Activated B cell treated with CpG ODN at 0.5 μM for 24 hours (primary cell): ENCODE data around the gene QSOX2. TPM values are rescaled to one million over a fixed set of nuclear protein-coding genes. Genes with fewer than 3 reads are reported as not detected.

Experiments
- ATAC-seq: fragments of 200-7000 bp; cut with Tn5 transposase; one replicate; pipeline ENCODE4 v1.10.0; 2021; ENCODE audit warnings: low read depth, mild to moderate bottlenecking, moderate library complexity
- CTCF ChIA-PET: fragments of 350-600 bp; sonication (Branson Sonifier 250); formaldehyde crosslinking; loops from one replicate; lab custom pipeline; 2021; ENCODE audit warnings: antibody characterized with exemption; lab: Charles Lee
- POLR2A ChIA-PET: fragments of 350-600 bp; sonication (Branson Sonifier 250); formaldehyde crosslinking; loops from one replicate; lab custom pipeline; 2021; ENCODE audit warnings: antibody characterized with exemption; lab: Charles Lee
- DNase-seq: peaks from one replicate; pipeline ENCODE4 v3.0.0; 2022
- H3K27ac Mint-ChIP-seq: one replicate; pipeline ENCODE4 v1.8.0; 2020; ENCODE audit warnings: mixed read lengths
- H3K27me3 Mint-ChIP-seq: one replicate; pipeline ENCODE4 v1.8.0; 2021; ENCODE audit warnings: mixed read lengths
- H3K36me3 Mint-ChIP-seq: one replicate; pipeline ENCODE4 v1.8.0; 2021; ENCODE audit warnings: low read depth, mixed read lengths
- H3K4me1 Mint-ChIP-seq: one replicate; pipeline ENCODE4 v1.8.0; 2021; ENCODE audit warnings: mixed read lengths
- H3K4me3 Mint-ChIP-seq: one replicate; pipeline ENCODE4 v1.8.0; 2020; ENCODE audit warnings: mild to moderate bottlenecking, mixed read lengths
- H3K9me3 Mint-ChIP-seq: one replicate; pipeline ENCODE4 v1.8.0; 2020; ENCODE audit warnings: mixed read lengths
- intact Hi-C: fragments of 100-400 bp; cut with micrococcal nuclease; formaldehyde crosslinking; loops from one replicate; pipeline ENCODE4 v1.15.1; 2024
- total RNA-seq: library from RNA; stranded (reverse); gene quantifications from 2 replicates; pipeline ENCODE4 v1.2.3, GENCODE V29; 2022
- TF ChIP-seq, protein P1 (sequence below): fragments of 200-600 bp; IDR thresholded peaks from one replicate; pipeline ENCODE4 v1.8.0; 2022; ENCODE audit warnings: antibody characterized with exemption, mild to moderate bottlenecking

Gene QSOX2
- total RNA-seq, 1 donor from 2014 or later: 49.1 TPM

DNA sequence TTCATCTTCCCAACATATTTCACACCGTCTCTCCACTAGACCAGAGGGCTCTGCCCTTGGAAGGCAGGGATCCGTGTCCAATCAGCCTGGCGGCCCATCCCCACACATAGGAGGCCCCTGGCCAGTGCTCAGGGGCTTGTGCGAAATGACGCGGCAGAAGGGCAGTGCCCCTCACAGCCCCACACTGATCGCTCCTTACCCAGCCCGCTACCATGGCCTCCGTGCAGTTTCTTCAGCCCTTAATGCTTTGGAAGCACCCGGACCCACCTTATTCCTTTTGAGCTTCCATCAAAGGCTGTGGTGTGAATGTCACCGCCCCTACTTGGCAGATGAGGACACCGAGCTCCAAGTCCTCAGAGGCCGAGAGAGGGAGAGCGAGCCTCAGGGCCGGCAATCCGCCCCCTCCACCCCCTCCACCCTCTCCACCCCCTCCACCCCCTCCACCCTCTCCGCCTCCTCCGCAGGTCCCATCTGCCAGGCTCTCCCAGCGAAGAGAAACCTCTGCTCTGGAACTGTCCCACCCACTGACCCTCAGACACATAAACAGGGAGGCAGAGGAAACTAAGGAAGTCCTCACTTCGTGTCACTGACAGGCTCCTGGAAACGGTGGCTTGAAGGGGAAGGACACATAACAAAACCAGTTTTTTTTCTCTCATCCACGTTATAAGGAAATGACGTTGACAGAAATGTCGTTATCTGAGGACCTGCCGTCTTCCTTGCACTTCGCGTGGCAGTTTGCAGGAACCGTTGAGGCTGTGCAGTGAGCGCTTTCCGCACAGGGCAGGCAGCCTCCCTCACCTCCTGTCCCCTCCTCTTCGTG, 13.9 kb downstream of the QSOX2 start:
- Mint-ChIP-seq H3K4me3 (peak overlapping the region; percentile 5), H3K27ac (no peak overlapping the region), H3K4me1 (peaks cover 81% of the 10 kb centered on the region), H3K9me3 (no peaks in the 10 kb centered on the region), H3K36me3 (peaks cover 74% of the 10 kb centered on the region), H3K27me3 (no peaks in the 10 kb centered on the region)
- ATAC-seq (peak; percentile 18), DNase-seq (no peak)
- ChIA-PET CTCF (no interaction called here), POLR2A (interaction anchor here (1.0 kb wide), 1 partner anchor 8 kb away, joined by 3 read pairs; no protein-coding TSS in a partner anchor)
- TF ChIP-seq, protein P1, sequence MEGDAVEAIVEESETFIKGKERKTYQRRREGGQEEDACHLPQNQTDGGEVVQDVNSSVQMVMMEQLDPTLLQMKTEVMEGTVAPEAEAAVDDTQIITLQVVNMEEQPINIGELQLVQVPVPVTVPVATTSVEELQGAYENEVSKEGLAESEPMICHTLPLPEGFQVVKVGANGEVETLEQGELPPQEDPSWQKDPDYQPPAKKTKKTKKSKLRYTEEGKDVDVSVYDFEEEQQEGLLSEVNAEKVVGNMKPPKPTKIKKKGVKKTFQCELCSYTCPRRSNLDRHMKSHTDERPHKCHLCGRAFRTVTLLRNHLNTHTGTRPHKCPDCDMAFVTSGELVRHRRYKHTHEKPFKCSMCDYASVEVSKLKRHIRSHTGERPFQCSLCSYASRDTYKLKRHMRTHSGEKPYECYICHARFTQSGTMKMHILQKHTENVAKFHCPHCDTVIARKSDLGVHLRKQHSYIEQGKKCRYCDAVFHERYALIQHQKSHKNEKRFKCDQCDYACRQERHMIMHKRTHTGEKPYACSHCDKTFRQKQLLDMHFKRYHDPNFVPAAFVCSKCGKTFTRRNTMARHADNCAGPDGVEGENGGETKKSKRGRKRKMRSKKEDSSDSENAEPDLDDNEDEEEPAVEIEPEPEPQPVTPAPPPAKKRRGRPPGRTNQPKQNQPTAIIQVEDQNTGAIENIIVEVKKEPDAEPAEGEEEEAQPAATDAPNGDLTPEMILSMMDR: no peak
- intact Hi-C loops: no loop called here

DNA sequence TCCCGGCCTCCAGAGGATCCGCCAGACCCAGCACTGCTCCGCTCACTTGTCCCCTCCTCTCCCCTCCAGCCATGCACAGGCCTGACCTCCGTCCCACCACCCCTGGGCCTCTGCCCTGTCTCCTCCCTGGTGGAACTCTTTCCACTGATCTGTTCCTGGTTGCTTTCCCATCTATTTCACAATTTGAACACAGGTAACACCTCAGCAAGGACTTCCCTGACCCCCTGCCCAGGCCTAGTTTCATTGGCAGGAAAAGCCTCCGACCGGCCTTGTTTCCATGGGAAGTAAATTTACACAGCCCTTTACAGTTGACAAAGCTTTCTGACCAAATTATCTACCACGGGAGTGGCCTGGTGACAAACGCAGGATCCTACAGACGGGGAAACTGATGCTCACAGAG, 14.8 kb downstream of the QSOX2 start:
- no peaks in the 10 kb centered on the region for H3K9me3 Mint-ChIP-seq
- H3K36me3 Mint-ChIP-seq: peaks cover 77% of the 10 kb centered on the region
- intact Hi-C loops: no loop called here
- ATAC-seq (no peak), DNase-seq (no peak)
- TF ChIP-seq, protein P1: no peak
- CTCF ChIA-PET: no interaction called here
- POLR2A ChIA-PET: interaction anchor here (1.0 kb wide), 1 partner anchor 9 kb away, joined by 3 read pairs; no protein-coding TSS in a partner anchor
- no peaks in the 10 kb centered on the region for H3K27me3 Mint-ChIP-seq
- H3K4me1 Mint-ChIP-seq: peaks cover 84% of the 10 kb centered on the region
- H3K27ac Mint-ChIP-seq: no peak overlapping the region
- no peak overlapping the region for H3K4me3 Mint-ChIP-seq

DNA sequence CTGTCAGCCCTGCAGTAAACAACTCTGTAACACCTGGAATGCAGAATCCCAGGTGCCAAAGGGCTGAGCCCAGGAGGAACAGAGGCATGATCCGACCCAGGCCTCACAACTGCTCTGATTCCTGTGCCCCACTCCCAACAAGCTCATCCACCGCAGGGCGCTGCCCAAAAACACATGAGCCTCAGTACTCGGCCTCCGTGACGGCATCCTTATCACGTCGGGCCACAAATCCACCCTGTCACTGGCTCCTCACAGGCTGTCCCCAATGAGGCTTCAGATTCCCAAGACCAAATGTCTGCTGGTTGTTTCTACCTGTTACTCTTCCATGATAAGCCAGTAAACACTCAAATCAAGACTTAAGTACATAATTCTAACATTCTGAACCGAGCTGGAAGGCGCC, 15.2 kb downstream of the QSOX2 start:
- TF ChIP-seq, protein P1: no peak
- H3K4me1 Mint-ChIP-seq: peaks cover 84% of the 10 kb centered on the region
- intact Hi-C loops: no loop called here
- ATAC-seq (no peak), DNase-seq (no peak)
- peaks cover 77% of the 10 kb centered on the region for H3K36me3 Mint-ChIP-seq
- CTCF ChIA-PET: no interaction called here
- no peak overlapping the region for H3K4me3 Mint-ChIP-seq
- H3K9me3 Mint-ChIP-seq: no peaks in the 10 kb centered on the region
- POLR2A ChIA-PET: no interaction called here
- no peak overlapping the region for H3K27ac Mint-ChIP-seq
- no peaks in the 10 kb centered on the region for H3K27me3 Mint-ChIP-seq

DNA sequence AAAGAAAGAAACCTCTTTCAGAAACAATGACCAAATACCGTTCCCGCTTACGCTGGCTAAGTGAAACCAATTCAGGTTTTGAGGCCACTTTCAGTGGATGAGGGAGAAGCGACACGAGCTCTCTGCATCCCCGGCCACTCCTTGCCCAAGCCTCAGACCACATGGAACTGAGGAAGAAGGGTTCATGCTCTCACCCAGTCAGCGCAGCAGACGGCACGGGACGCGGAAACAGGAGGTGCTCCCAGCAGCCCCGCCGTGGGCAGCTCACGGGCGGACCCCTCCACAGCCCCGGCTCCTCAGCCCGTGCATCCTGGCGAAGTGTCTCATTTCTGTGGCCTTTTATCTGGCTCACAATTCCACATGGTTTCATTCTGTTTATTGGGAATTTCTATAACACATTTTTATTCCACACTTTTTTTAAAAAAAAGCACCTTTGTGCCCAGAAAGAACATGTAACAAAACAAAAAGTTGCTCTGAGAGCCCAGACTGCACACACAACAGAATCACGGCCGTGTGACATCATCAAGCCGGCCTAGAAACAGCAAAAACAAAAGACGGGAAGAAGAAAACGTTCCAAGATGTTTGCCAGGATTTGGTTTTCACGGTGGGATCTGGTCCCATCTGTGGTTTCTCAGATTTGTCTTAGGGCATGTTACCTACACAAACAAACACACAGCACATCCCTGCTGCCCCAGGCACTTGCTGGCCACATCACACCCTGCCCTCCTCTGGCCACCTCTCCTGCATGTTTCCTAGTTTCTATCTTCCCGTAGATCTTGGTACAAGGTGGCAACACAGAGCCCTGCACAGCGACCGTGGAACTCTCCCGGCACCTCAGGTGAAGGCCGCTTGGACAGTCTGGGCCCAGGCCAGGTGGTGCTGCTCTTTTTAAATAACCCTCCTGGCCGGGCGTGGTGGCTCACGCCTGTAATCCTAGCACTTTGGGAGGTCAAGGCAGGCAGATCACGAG, 16.2 kb downstream of the QSOX2 start:
- peaks cover 74% of the 10 kb centered on the region for H3K36me3 Mint-ChIP-seq
- H3K4me1 Mint-ChIP-seq: peaks cover 83% of the 10 kb centered on the region

More for the DNA sequence above, 16.2 kb downstream of the QSOX2 start:
- intact Hi-C loops: loop anchor here (5.0 kb wide), 2 partner anchors 112 to 253 kb away; partner anchors contain the start of genes SEC16A and TMEM250
- ATAC-seq (no peak), DNase-seq (no peak)
- ChIA-PET CTCF (interaction anchor here (0.9 kb wide), 1 partner anchor 14 kb away, joined by 3 read pairs; no protein-coding TSS in a partner anchor), POLR2A (no interaction called here)
- Mint-ChIP-seq H3K27ac (peak overlapping the region; percentile 50), H3K9me3 (no peaks in the 10 kb centered on the region), H3K27me3 (no peaks in the 10 kb centered on the region), H3K4me3 (no peak overlapping the region)
- TF ChIP-seq, protein P1: no peak
